Stimulated activated CD4-positive, alpha-beta T cell treated with anti-CD3 and anti-CD28 coated beads, Interleukin-4, amount 100 ng/mL, for 1 hour (primary cell): ENCODE data around the gene DIP2A.

Experiments used
- DNase-seq: peaks from one replicate; pipeline ENCODE4 v3.0.0-alpha.2; 2020

DIP2A gene

GRCh38 chr21:46600305-46600704 is 141.6 kb downstream of the DIP2A start:
- DNase-seq, result no peak

GRCh38 chr21:46600978-46601377 is 142.3 kb downstream of the DIP2A start:
- DNase-seq, result no peak

GRCh38 chr21:46603228-46603627 is 144.5 kb downstream of the DIP2A start:
- no peak for DNase-seq

- DNase-seq, result no peak
Observed at GRCh38 chr21:46604329-46604974, 145.8 kb downstream of the DIP2A start.

- DNase-seq, result no peak
Observed at GRCh38 chr21:46604975-46605766, 146.5 kb downstream of the DIP2A start, which contains the start of gene S100B. Gene S100B, minus strand, starts transcription at chr21:46605082. Its CDS starts 2,667 bp downstream, at chr21:46602415.

- DNase-seq, result peak; percentile 19
Observed at GRCh38 chr21:46605767-46606426, 147.2 kb downstream of the DIP2A start.

GRCh38 chr21:46606427-46606813 is 147.7 kb downstream of the DIP2A start:
- no peak for DNase-seq

GRCh38 chr21:46607636-46608035 is 148.9 kb downstream of the DIP2A start:
- no peak for DNase-seq

GRCh38 chr21:46608672-46609111 is 150.0 kb downstream of the DIP2A start:
- no peak for DNase-seq

GRCh38 chr21:46610018-46610701 is 151.5 kb downstream of the DIP2A start:
- DNase-seq, result no peak

- DNase-seq, result no peak
Observed at GRCh38 chr21:46613391-46613790, 154.7 kb downstream of the DIP2A start.

- DNase-seq, result no peak
Observed at GRCh38 chr21:46616050-46616449, 157.4 kb downstream of the DIP2A start.

- no peak for DNase-seq
Observed at GRCh38 chr21:46616656-46617055, 158.0 kb downstream of the DIP2A start.

GRCh38 chr21:46617267-46618051 is 158.8 kb downstream of the DIP2A start:
- no peak for DNase-seq

GRCh38 chr21:46618738-46619379 is 160.2 kb downstream of the DIP2A start:
- DNase-seq, result no peak
